Breast epithelium (tissue), 4 donors: ENCODE measurements around the gene TNFAIP8L3. TPM values are rescaled to one million over a fixed set of nuclear protein-coding genes. Genes with fewer than 3 reads are reported as not detected.
"Not testable (repeated sequence)": the region's sequence is repeated elsewhere in the genome, so short reads cannot be mapped to it uniquely, and the experiment has no call there.

Source experiments
- DNase-seq, 2 donors: peaks; one replicate each; pipeline ENCODE4 v3.0.0-alpha.2; 2019; ENCODE audit warnings: low spot score in 2 of 2
- H3K27ac ChIP-seq, 2 donors: fragments of 200-600 bp; sonication (generic) in 1 of 2; one replicate each; pipeline ENCODE4 v1.5.1; 2016 to 2019; ENCODE audit warnings: mild to moderate bottlenecking in 1 of 2
- H3K27me3 ChIP-seq, 2 donors: fragments of 200-600 bp; sonication (generic) in 1 of 2; one replicate each; pipeline versions ENCODE4 v1.5.1 to v1.6.0; 2017 to 2019; ENCODE audit warnings: control low read depth in 1 of 2, mild to moderate bottlenecking in 1 of 2
- H3K36me3 ChIP-seq: fragments of 200-600 bp; one replicate; pipeline ENCODE4 v1.5.1; 2019
- H3K4me1 ChIP-seq, 2 donors: fragments of 200-600 bp; sonication (generic); one replicate each; pipeline ENCODE4 v1.5.1; 2016 to 2019; ENCODE audit warnings: control low read depth in 1 of 2
- H3K4me3 ChIP-seq, 3 donors: fragments of 200-600 bp; sonication (generic); 1 replicate in 2 of 3; 2 replicates in 1 of 3; pipeline ENCODE4 v1.5.1; 2016 to 2019; ENCODE audit warnings: mild to moderate bottlenecking in 3 of 3, moderate library complexity in 2 of 3
- H3K9me3 ChIP-seq, 2 donors: fragments of 200-600 bp; sonication (generic) in 1 of 2; one replicate each; pipeline ENCODE4 v1.5.1; 2016 to 2019; ENCODE audit warnings: control low read depth in 1 of 2
- POLR2A ChIP-seq: fragments of 450-650 bp; IDR thresholded peaks from one replicate; pipeline ENCODE4 v1.6.1; 2016; ENCODE audit warnings: antibody characterized with exemption, mild to moderate bottlenecking, moderate library complexity
- POLR2AphosphoS5 ChIP-seq, 3 donors: sonication (generic); formaldehyde crosslinking; IDR thresholded peaks; one replicate each; pipeline ENCODE4 v1.6.1; 2017; ENCODE audit warnings: antibody characterized with exemption in 3 of 3
- intact Hi-C: fragments of 100-400 bp; cut with DNase I; formaldehyde crosslinking; loops from one replicate; pipeline ENCODE4 v1.15.1; 2023; ENCODE audit warnings: low total_unique reads
- total RNA-seq, 3 donors: library from RNA; depleted of rRNA; stranded (reverse); fragments of >200 nt; gene quantifications; one replicate each; pipeline ENCODE4 v1.1.0, GENCODE V29; 2016
- TF ChIP-seq, protein P1 (sequence below), 3 donors: fragments of 450-650 bp; IDR thresholded peaks; one replicate each; pipeline ENCODE4 v1.5.1; 2016 to 2017; ENCODE audit warnings: antibody characterized with exemption in 3 of 3, mild to moderate bottlenecking in 3 of 3, moderate library complexity in 3 of 3

Gene TNFAIP8L3
- total RNA-seq, 3 donors from 2014 or later = 2.5 to 4.3 (median 4.0) TPM

DNA sequence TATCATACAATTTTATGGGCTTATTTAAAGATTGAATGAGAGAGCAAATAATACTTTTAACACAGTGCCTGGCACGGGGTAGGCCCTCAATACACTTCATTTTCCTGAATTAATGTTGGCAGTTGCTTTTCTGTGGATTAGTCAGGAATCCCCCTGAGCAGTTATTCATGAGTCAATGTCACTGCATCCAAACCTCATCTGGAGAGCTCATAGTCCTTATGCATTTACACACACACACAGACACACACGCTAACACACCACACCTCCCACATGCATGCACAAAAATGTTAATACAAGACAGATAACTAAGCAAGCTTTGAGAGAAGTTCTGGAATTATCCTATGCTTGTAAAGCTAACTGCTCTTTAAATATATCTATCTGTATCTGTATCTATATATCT lies 34.0 kb upstream of the TNFAIP8L3 start:
- no peak for TF ChIP-seq POLR2A

DNA sequence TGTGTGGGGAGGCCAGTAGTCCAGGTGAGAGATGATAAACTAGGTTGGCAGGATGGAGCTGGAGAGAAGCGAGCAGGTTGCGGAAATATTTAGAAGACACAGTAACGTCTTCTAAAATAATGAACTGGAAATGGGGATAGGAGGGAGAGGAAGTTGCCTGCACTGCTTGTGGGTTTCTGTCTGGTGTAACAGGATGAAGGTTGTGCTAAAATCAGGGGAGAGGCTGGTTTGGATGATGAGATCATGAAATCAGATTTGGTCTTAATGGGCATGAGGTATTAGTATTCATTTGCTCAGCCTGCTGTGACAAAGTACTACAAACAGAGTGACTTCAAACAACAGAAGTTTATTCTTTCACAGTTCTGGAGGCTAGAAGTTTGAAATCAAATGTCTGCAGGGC lies 32.1 kb upstream of the TNFAIP8L3 start:
- intact Hi-C loops = no loop called here
- H3K9me3 ChIP-seq = no peaks in the 10 kb centered on the region
- no peaks in the 10 kb centered on the region for H3K36me3 ChIP-seq
- no peaks in the 10 kb centered on the region for H3K27me3 ChIP-seq
- H3K4me3 ChIP-seq = no peak overlapping the region
- H3K27ac ChIP-seq = no peak overlapping the region
- TF ChIP-seq POLR2AphosphoS5 (IDR thresholded peaks at IDR 0.05) = no peak
- DNase-seq = no peak
- no peaks in the 10 kb centered on the region for H3K4me1 ChIP-seq

More for the DNA sequence above, 34.0 kb upstream of the TNFAIP8L3 start:
- no peak overlapping the region for H3K4me3 ChIP-seq
- no peak overlapping the region for H3K27ac ChIP-seq
- no peaks in the 10 kb centered on the region for H3K36me3 ChIP-seq
- DNase-seq = no peak
- H3K9me3 ChIP-seq = no peaks in the 10 kb centered on the region
- H3K27me3 ChIP-seq = no peaks in the 10 kb centered on the region
- no peaks in the 10 kb centered on the region for H3K4me1 ChIP-seq
- intact Hi-C loops = no loop called here

DNA sequence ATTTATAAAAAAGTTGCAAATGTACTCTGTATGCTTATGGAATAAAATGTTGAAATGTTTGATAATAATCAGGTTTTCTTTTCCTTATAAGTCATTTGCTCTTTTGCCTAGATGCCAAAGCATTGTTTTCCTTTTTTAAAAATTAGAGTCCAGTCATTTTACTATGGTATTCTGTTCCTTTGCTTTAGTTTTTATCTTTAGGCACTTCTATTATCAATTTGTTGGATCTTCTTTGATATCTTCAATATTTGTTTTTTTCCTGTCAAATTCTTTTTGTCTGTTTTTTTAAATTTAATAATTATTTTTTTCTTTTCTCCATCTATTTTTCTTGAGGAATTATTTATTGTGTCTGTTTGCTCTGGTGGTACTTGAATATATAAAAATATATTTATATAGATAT lies 28.3 kb upstream of the TNFAIP8L3 start:
- H3K27ac ChIP-seq, intact Hi-C loops, H3K4me1 ChIP-seq, H3K36me3 ChIP-seq, H3K27me3 ChIP-seq, H3K9me3 ChIP-seq, DNase-seq, H3K4me3 ChIP-seq: not testable (repeated sequence)

DNA sequence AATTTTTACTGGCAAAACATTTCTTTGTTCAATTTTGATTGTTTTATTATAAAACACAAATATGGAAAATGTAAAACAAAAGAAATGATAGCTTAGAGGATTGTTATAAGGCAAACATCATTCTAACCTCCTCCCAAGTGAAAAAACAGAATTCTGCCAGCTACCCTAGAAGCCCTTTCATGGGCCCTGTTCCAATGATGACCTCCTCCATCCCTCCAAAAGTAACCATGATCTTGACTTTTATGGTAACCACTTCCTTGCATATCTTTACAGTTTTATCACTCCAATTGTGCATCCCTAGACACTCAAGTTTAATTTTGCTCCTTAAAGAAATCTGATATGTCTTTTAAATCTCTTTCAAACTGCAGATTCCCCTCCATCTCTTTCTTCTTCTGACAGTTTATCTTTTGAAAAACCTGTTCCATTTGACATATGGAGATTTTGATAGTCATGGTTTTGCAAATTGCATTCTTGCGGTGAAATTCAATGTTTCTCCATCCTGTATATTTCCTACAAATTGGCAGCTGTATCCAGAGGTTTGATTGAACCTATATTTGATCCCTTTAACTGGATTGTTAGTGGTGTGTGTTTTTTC lies 27.0 kb upstream of the TNFAIP8L3 start:
- intact Hi-C loops = no loop called here
- DNase-seq = no peak
- Histone ChIP-seq H3K27ac (no peak overlapping the region), H3K9me3 (no peaks in the 10 kb centered on the region), H3K36me3 (no peaks in the 10 kb centered on the region), H3K27me3 (no peaks in the 10 kb centered on the region), H3K4me1 (no peaks in the 10 kb centered on the region), H3K4me3 (no peak overlapping the region)
- TF ChIP-seq POLR2A (no peak), POLR2AphosphoS5 (IDR thresholded peaks at IDR 0.05) (no peak)
- TF ChIP-seq, protein P1, sequence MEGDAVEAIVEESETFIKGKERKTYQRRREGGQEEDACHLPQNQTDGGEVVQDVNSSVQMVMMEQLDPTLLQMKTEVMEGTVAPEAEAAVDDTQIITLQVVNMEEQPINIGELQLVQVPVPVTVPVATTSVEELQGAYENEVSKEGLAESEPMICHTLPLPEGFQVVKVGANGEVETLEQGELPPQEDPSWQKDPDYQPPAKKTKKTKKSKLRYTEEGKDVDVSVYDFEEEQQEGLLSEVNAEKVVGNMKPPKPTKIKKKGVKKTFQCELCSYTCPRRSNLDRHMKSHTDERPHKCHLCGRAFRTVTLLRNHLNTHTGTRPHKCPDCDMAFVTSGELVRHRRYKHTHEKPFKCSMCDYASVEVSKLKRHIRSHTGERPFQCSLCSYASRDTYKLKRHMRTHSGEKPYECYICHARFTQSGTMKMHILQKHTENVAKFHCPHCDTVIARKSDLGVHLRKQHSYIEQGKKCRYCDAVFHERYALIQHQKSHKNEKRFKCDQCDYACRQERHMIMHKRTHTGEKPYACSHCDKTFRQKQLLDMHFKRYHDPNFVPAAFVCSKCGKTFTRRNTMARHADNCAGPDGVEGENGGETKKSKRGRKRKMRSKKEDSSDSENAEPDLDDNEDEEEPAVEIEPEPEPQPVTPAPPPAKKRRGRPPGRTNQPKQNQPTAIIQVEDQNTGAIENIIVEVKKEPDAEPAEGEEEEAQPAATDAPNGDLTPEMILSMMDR (IDR thresholded peaks at IDR 0.05) = no peak

DNA sequence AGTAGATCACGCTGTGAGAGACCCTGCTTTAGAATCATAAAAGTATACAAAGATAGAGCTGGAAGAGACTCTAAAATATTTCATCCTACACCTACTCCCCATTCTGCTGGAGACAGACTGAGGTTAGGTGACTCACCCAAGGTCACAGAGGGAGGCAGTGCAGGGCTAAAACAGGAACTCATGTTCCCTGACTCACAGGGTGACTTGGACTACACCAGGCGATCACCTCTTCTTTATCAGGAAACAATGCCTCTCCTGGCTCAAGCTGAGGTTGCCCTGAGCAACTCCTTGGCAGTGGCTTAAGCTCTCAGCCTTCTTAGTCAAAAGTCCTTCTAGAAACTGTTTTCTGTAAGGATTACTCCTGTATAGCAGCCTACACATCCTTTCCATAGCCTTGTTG lies 26.4 kb upstream of the TNFAIP8L3 start:
- Histone ChIP-seq H3K36me3 (no peaks in the 10 kb centered on the region), H3K27ac (no peak overlapping the region), H3K4me1 (no peaks in the 10 kb centered on the region), H3K9me3 (no peaks in the 10 kb centered on the region), H3K27me3 (no peaks in the 10 kb centered on the region), H3K4me3 (no peak overlapping the region)
- no peak for DNase-seq
- TF ChIP-seq POLR2AphosphoS5 (IDR thresholded peaks at IDR 0.05) (no peak), POLR2A (no peak)
- TF ChIP-seq, protein P1 (IDR thresholded peaks at IDR 0.05) = no peak
- intact Hi-C loops = no loop called here

DNA sequence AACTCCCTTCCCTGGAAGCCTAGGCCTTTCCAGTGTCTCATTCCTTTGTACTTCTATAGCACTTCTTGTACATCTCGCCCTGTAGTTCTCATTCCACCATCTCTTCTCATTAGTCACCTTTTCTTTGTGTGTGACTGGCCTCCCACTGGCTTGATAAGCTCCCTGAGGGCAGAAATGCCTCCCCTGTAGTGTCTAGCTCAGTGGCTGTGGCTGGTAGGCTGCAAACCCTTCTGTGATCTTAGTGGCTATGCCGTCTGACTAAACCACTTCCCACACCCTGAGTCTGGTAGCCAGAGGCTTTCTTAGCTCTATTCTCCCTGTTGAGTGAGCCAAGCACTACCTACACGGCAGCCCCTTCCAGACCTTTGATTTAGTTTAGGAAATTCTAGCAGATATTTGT lies 24.4 kb upstream of the TNFAIP8L3 start:
- TF ChIP-seq POLR2A (no peak), POLR2AphosphoS5 (IDR thresholded peaks at IDR 0.05) (no peak)
- TF ChIP-seq, protein P1 (IDR thresholded peaks at IDR 0.05) = no peak
- H3K9me3 ChIP-seq = no peaks in the 10 kb centered on the region
- H3K27ac ChIP-seq = no peak overlapping the region
- H3K4me3 ChIP-seq = no peak overlapping the region
- H3K4me1 ChIP-seq = no peaks in the 10 kb centered on the region
- intact Hi-C loops = no loop called here
- no peak for DNase-seq
- H3K36me3 ChIP-seq = no peaks in the 10 kb centered on the region
- H3K27me3 ChIP-seq = no peaks in the 10 kb centered on the region

DNA sequence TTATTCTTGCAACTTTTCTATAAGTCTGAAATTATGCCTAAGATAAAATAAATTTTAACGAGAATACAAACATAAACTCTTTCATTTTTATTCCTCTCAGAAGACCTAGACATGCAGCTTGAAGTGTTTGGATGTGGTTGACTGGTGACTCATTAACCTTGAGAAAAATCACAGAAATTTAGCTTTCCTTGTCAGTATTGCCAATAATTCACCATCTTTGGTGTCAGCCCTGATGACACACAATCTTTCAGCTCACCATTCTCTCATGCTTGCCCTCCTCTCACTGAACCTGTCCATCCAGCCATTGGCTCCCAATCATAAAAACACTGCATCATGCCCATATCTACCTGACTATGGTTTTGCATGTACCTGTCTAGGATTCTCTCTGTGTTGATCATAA lies 22.6 kb upstream of the TNFAIP8L3 start:
- H3K27me3 ChIP-seq = no peaks in the 10 kb centered on the region
- H3K9me3 ChIP-seq = no peaks in the 10 kb centered on the region
- no peak for DNase-seq
- H3K27ac ChIP-seq = no peak overlapping the region
- TF ChIP-seq POLR2AphosphoS5 (IDR thresholded peaks at IDR 0.05) (no peak), POLR2A (no peak)
- TF ChIP-seq, protein P1 (IDR thresholded peaks at IDR 0.05) = no peak
- H3K4me1 ChIP-seq = no peaks in the 10 kb centered on the region
- H3K36me3 ChIP-seq = no peaks in the 10 kb centered on the region
- intact Hi-C loops = no loop called here
- H3K4me3 ChIP-seq = no peak overlapping the region
